SKM-1 treated with dmso at 0.1 percent for 144 hours (cell line): ENCODE data around the gene RBM39.
A peak's percentile ranks its signal among the peaks of the same experiment; 100 is the strongest.
"Not testable (repeated sequence)": the region's sequence is repeated elsewhere in the genome, so short reads cannot be mapped to it uniquely, and the experiment has no call there.

ENCODE experiments used
- DNase-seq: peaks from one replicate; lab custom pipeline; 2025; ENCODE audit not compliant: unreplicated experiment; lab: John Stamatoyannopoulos, UW

RBM39 gene

GRCh38 chr20:35709259-35709658 is 32.8 kb downstream of the RBM39 start:
- no peak for DNase-seq

- no peak for DNase-seq
Measured at GRCh38 chr20:35708502-35708901, 33.6 kb downstream of the RBM39 start.

GRCh38 chr20:35706591-35707529 is 35.2 kb downstream of the RBM39 start:
- DNase-seq = not testable (repeated sequence)

GRCh38 chr20:35705894-35706293 is 36.2 kb downstream of the RBM39 start:
- DNase-seq = not testable (repeated sequence)

GRCh38 chr20:35704514-35705261 is 37.4 kb downstream of the RBM39 start:
- no peak for DNase-seq

- no peak for DNase-seq
Measured at GRCh38 chr20:35702824-35703695, 39.0 kb downstream of the RBM39 start.

GRCh38 chr20:35702051-35702823 is 39.8 kb downstream of the RBM39 start:
- no peak for DNase-seq

GRCh38 chr20:35700625-35701148 is 41.4 kb downstream of the RBM39 start:
- DNase-seq = no peak

- DNase-seq = no peak
Measured at GRCh38 chr20:35699957-35700624, 42.0 kb downstream of the RBM39 start.

GRCh38 chr20:35699127-35699956 is 42.7 kb downstream of the RBM39 start, which contains the start of the genes NFS1 and ROMO1:
Gene NFS1, minus strand, starts transcription at chr20:35699352. Its CDS starts 64 bp downstream, at chr20:35699288.
Gene ROMO1, plus strand, starts transcription at chr20:35699405. Its CDS starts 228 bp downstream, at chr20:35699633.
- DNase-seq = peak; percentile 71

GRCh38 chr20:35698298-35699126 is 43.5 kb downstream of the RBM39 start:
- DNase-seq = no peak

- no peak for DNase-seq
Measured at GRCh38 chr20:35697696-35698297, 44.3 kb downstream of the RBM39 start.

- DNase-seq = no peak
Measured at GRCh38 chr20:35695978-35696377, 46.1 kb downstream of the RBM39 start.

- no peak for DNase-seq
Measured at GRCh38 chr20:35695245-35695749, 46.8 kb downstream of the RBM39 start.

GRCh38 chr20:35690265-35690664 is 51.8 kb downstream of the RBM39 start:
- DNase-seq = no peak

- not testable (repeated sequence) for DNase-seq
Measured at GRCh38 chr20:35686872-35687271, 55.2 kb downstream of the RBM39 start.

- not testable (repeated sequence) for DNase-seq
Measured at GRCh38 chr20:35685368-35685767, 56.7 kb downstream of the RBM39 start.
